Sigmoid colon (tissue), 7 donors: ENCODE measurements around the gene IDE. TPM values are rescaled to one million over a fixed set of nuclear protein-coding genes. Genes with fewer than 3 reads are reported as not detected.

Source experiments
- DNase-seq: peaks from one replicate; pipeline ENCODE4 v3.0.0-alpha.2; 2019
- H3K27ac ChIP-seq, 4 donors: fragments of 200-600 bp; sonication (generic); one replicate each; pipeline ENCODE4 v1.5.1; 2016 to 2019; ENCODE audit warnings: mild to moderate bottlenecking in 1 of 4
- H3K27me3 ChIP-seq, 3 donors: fragments of 200-600 bp; sonication (generic); one replicate each; pipeline ENCODE4 v1.5.1; 2019; ENCODE audit warnings: mild to moderate bottlenecking in 1 of 3
- H3K36me3 ChIP-seq, 4 donors: fragments of 200-600 bp; sonication (generic); one replicate each; pipeline ENCODE4 v1.5.1; 2016 to 2019
- H3K4me1 ChIP-seq, 4 donors: fragments of 200-600 bp; sonication (generic); one replicate each; pipeline ENCODE4 v1.5.1; 2017 to 2019
- H3K4me3 ChIP-seq, 4 donors: fragments of 200-600 bp; sonication (generic); one replicate each; pipeline ENCODE4 v1.5.1; 2017 to 2019; ENCODE audit warnings: mild to moderate bottlenecking in 2 of 4, moderate library complexity in 1 of 4
- H3K9me3 ChIP-seq, 4 donors: fragments of 200-600 bp in 3 of 4; sonication (generic) in 3 of 4; one replicate each; pipeline versions ENCODE4 v1.5.1 to v1.6.1; 2013 to 2019
- CTCF ChIP-seq, 4 experiments: fragments of 450-650 bp in 3 of 4; fragments of 200-600 bp in 1 of 4; IDR thresholded peaks; one replicate each; pipeline ENCODE4 v1.5.1; 2016 to 2019; ENCODE audit warnings: antibody characterized with exemption in 4 of 4, mild to moderate bottlenecking in 3 of 4, moderate library complexity in 2 of 4
- EP300 ChIP-seq, 4 donors: sonication (generic); formaldehyde crosslinking; IDR thresholded peaks; one replicate each; pipeline ENCODE4 v1.6.1; 2017; ENCODE audit warnings: antibody characterized with exemption in 4 of 4
- POLR2A ChIP-seq, 2 donors: fragments of 450-650 bp; IDR thresholded peaks; one replicate each; pipeline ENCODE4 v1.6.1; 2016; ENCODE audit warnings: antibody characterized with exemption in 2 of 2, mild to moderate bottlenecking in 2 of 2, moderate library complexity in 2 of 2
- POLR2AphosphoS5 ChIP-seq, 4 donors: sonication (generic); formaldehyde crosslinking; IDR thresholded peaks; one replicate each; pipeline ENCODE4 v1.6.1; 2017; ENCODE audit warnings: antibody characterized with exemption in 4 of 4
- WGBS, 2 donors: extraction: QIAGEN DNeasy Blood & Tissue Kit; methylation state at CpG; one replicate each; pipeline ENCODE4 v1.1.7; 2013; 5-methylcytosine and 5-hydroxymethylcytosine counted together
- intact Hi-C: fragments of 100-400 bp; cut with DNase I; formaldehyde crosslinking; loops from one replicate; pipeline ENCODE4 v1.15.1; 2023
- polyA plus RNA-seq, 3 donors: library from polyadenylated mRNA; stranded (reverse); fragments of 200-250 nt; gene quantifications; one replicate each; pipeline ENCODE4 v1.2.3, GENCODE V29; 2013
- total RNA-seq, 4 donors: library from RNA; depleted of rRNA; stranded (reverse); fragments of >200 nt; gene quantifications; one replicate each; pipeline ENCODE4 v1.1.0, GENCODE V29; 2016
- donor health status: healthy with polysubstance abuse.
- donor health status: Bipolar disorder and iron deficiency.
- donor health status: healthy.

Gene IDE
- total and polyA plus RNA-seq, 7 donors, result 7.8 to 32.9 (median 23.3) TPM

- Histone ChIP-seq H3K9me3 (no peaks in the 10 kb centered on the region), H3K4me3 (no peak overlapping the region), H3K4me1 (no peaks in the 10 kb centered on the region), H3K27me3 (no peaks in the 10 kb centered on the region), H3K27ac (no peak overlapping the region), H3K36me3 (peaks cover 10 to 72% (median 15%) of the 10 kb centered on the region in 4 donors)
- 84 to 92% methylated on average over 1 of the region's 1 CpG for WGBS, 2 donors
- intact Hi-C loops, result no loop called here
- no peak for DNase-seq
- no peak for TF ChIP-seq POLR2AphosphoS5 (IDR thresholded peaks at IDR 0.05)
- no peak for TF ChIP-seq POLR2A (IDR thresholded peaks at IDR 0.05)
- TF ChIP-seq EP300 (IDR thresholded peaks at IDR 0.05), result no peak
- no peak for TF ChIP-seq CTCF (IDR thresholded peaks at IDR 0.05)
These were observed 43.5 kb downstream of the IDE start for GRCh38 chr10:92530421-92530820.

GRCh38 chr10:92527716-92528115 lies 46.2 kb downstream of the IDE start:
- DNase-seq, result no peak
- no peaks in the 10 kb centered on the region for H3K27me3 ChIP-seq
- H3K4me1 ChIP-seq, result no peaks in the 10 kb centered on the region
- intact Hi-C loops, result no loop called here
- 68 to 87% methylated on average over 11 of the region's 11 CpGs for WGBS, 2 donors
- no peak overlapping the region for H3K27ac ChIP-seq
- H3K36me3 ChIP-seq, result peaks cover 5 to 49% (median 11%) of the 10 kb centered on the region in 4 donors
- TF ChIP-seq CTCF (IDR thresholded peaks at IDR 0.05) (no peak), POLR2AphosphoS5 (IDR thresholded peaks at IDR 0.05) (no peak), EP300 (IDR thresholded peaks at IDR 0.05) (no peak), POLR2A (IDR thresholded peaks at IDR 0.05) (no peak)
- H3K9me3 ChIP-seq, result no peaks in the 10 kb centered on the region
- no peak overlapping the region for H3K4me3 ChIP-seq

- H3K4me3 ChIP-seq, result no peak overlapping the region
- no peaks in the 10 kb centered on the region for H3K9me3 ChIP-seq
- DNase-seq, result no peak
- peaks cover 0 to 23% (median 2%) of the 10 kb centered on the region in 4 donors for H3K36me3 ChIP-seq
- no peaks in the 10 kb centered on the region for H3K27me3 ChIP-seq
- WGBS, 2 donors, result 69 to 86% methylated on average over 3 of the region's 3 CpGs
- TF ChIP-seq CTCF (IDR thresholded peaks at IDR 0.05) (no peak), EP300 (IDR thresholded peaks at IDR 0.05) (no peak), POLR2AphosphoS5 (IDR thresholded peaks at IDR 0.05) (no peak), POLR2A (IDR thresholded peaks at IDR 0.05) (no peak)
- intact Hi-C loops, result no loop called here
- no peak overlapping the region for H3K27ac ChIP-seq
- H3K4me1 ChIP-seq, result no peaks in the 10 kb centered on the region
These were observed 50.3 kb downstream of the IDE start for GRCh38 chr10:92523639-92524038.

GRCh38 chr10:92517034-92517655 lies 56.7 kb downstream of the IDE start:
- DNase-seq, result peak; percentile 76
- peaks cover 0 to 22% (median 5%) of the 10 kb centered on the region in 4 donors for H3K36me3 ChIP-seq
- H3K27ac ChIP-seq, result no peak overlapping the region
- H3K9me3 ChIP-seq, result no peaks in the 10 kb centered on the region
- intact Hi-C loops, result loop anchor here (1.0 to 10.0 kb wide), 3 partner anchors 57 to 178 kb away; partner anchors contain the start of genes IDE and KIF11
- no peak overlapping the region for H3K4me3 ChIP-seq
- no peaks in the 10 kb centered on the region for H3K4me1 ChIP-seq
- 46 to 54% methylated on average over 3 of the region's 3 CpGs for WGBS, 2 donors
- TF ChIP-seq POLR2A (IDR thresholded peaks at IDR 0.05) (no peak), CTCF (IDR thresholded peaks at IDR 0.05) (peak; percentile 35 to 69 (median 66))
- H3K27me3 ChIP-seq, result no peaks in the 10 kb centered on the region

- TF ChIP-seq POLR2AphosphoS5 (IDR thresholded peaks at IDR 0.05) (no peak), POLR2A (IDR thresholded peaks at IDR 0.05) (no peak), CTCF (IDR thresholded peaks at IDR 0.05) (no peak), EP300 (IDR thresholded peaks at IDR 0.05) (no peak)
- intact Hi-C loops, result no loop called here
- Histone ChIP-seq H3K4me3 (no peak overlapping the region), H3K9me3 (no peaks in the 10 kb centered on the region), H3K4me1 (no peaks in the 10 kb centered on the region), H3K27me3 (no peaks in the 10 kb centered on the region), H3K36me3 (peaks cover 0 to 66% (median 14%) of the 10 kb centered on the region in 4 donors), H3K27ac (no peak overlapping the region)
- 92 to 95% methylated on average over 2 of the region's 2 CpGs for WGBS, 2 donors
- DNase-seq, result no peak
These were observed 65.0 kb downstream of the IDE start for GRCh38 chr10:92508866-92509265.
